MM.1S (cell line): ENCODE data around the gene SHC3.

Experiments
- DNase-seq: peaks from one replicate; pipeline ENCODE4 v3.0.0-alpha.2; 2015
- H2AFZ ChIP-seq: fragments of 300-600 bp; sonication (generic); 2 replicates; pipeline ENCODE4 v1.6.0; 2016; ENCODE audit warnings: antibody characterized with exemption, low read length
- H3F3A ChIP-seq: fragments of 300-600 bp; sonication (generic); 2 replicates; pipeline ENCODE4 v1.6.1; 2016; ENCODE audit warnings: mild to moderate bottlenecking, antibody characterized with exemption, low read length, moderate library complexity, mixed read lengths; ENCODE audit not compliant: insufficient read depth
- H3K27ac ChIP-seq: fragments of 300-600 bp; sonication (generic); 2 replicates; pipeline ENCODE4 v1.5.1; 2016; ENCODE audit warnings: mild to moderate bottlenecking, low read length
- H3K27me3 ChIP-seq: fragments of 300-600 bp; sonication (generic); replicated peaks from 2 replicates; pipeline ENCODE4 v1.6.0; 2016; ENCODE audit warnings: low read length; ENCODE audit not compliant: insufficient read depth
- H3K36me3 ChIP-seq: fragments of 300-600 bp; sonication (generic); replicated peaks from 2 replicates; pipeline ENCODE4 v1.6.1; 2016; ENCODE audit warnings: mild to moderate bottlenecking, low read length, mixed read lengths; ENCODE audit not compliant: insufficient read depth
- H3K4me1 ChIP-seq: fragments of 300-600 bp; sonication (generic); 2 replicates; pipeline ENCODE4 v1.6.1; 2016; ENCODE audit warnings: low read length, mixed read lengths
- H3K4me2 ChIP-seq: fragments of 300-600 bp; sonication (generic); 2 replicates; pipeline ENCODE4 v1.6.0; 2016; ENCODE audit warnings: low read depth, low read length
- H3K4me3 ChIP-seq: fragments of 300-600 bp; sonication (generic); 2 replicates; pipeline ENCODE4 v1.5.1; 2016; ENCODE audit warnings: low read length, mixed read lengths
- H3K79me2 ChIP-seq: fragments of 300-600 bp; sonication (generic); 2 replicates; pipeline ENCODE4 v1.6.1; 2016; ENCODE audit warnings: mixed run types, low read length, mixed read lengths
- H3K9ac ChIP-seq: fragments of 300-600 bp; sonication (generic); 2 replicates; pipeline ENCODE4 v1.6.1; 2016; ENCODE audit warnings: low read length, mixed read lengths
- H3K9me2 ChIP-seq: fragments of 300-600 bp; sonication (generic); replicated peaks from 2 replicates; pipeline ENCODE4 v1.6.1; 2016; ENCODE audit warnings: mild to moderate bottlenecking, low read length, mixed read lengths; ENCODE audit not compliant: insufficient read depth
- H3K9me3 ChIP-seq: fragments of 300-600 bp; sonication (generic); replicated peaks from 2 replicates; pipeline ENCODE4 v1.6.1; 2016; ENCODE audit warnings: mild to moderate bottlenecking, low read length, mixed read lengths; ENCODE audit not compliant: insufficient read depth
- H4K20me1 ChIP-seq: fragments of 300-600 bp; sonication (generic); 2 replicates; pipeline ENCODE4 v1.6.1; 2016; ENCODE audit warnings: mild to moderate bottlenecking, low read length, moderate library complexity, mixed read lengths; ENCODE audit not compliant: insufficient read depth
- EZH2 ChIP-seq: fragments of 300-600 bp; sonication (generic); optimal IDR thresholded peaks from 2 replicates; pipeline ENCODE3; 2017; ENCODE audit warnings: low read depth, mild to moderate bottlenecking, antibody characterized with exemption, low read length, mixed read lengths
- EZH2phosphoT487 ChIP-seq: fragments of 300-600 bp; sonication (generic); IDR thresholded peaks from 2 replicates; pipeline ENCODE4 v1.6.1; 2018; ENCODE audit warnings: antibody characterized with exemption, low read length
- TF ChIP-seq, protein P1 (sequence below): fragments of 300-600 bp; sonication (generic); IDR thresholded peaks from 2 replicates; pipeline ENCODE4 v1.5.1; 2016; ENCODE audit warnings: antibody characterized with exemption, low read length, mixed read lengths

Gene SHC3

DNA sequence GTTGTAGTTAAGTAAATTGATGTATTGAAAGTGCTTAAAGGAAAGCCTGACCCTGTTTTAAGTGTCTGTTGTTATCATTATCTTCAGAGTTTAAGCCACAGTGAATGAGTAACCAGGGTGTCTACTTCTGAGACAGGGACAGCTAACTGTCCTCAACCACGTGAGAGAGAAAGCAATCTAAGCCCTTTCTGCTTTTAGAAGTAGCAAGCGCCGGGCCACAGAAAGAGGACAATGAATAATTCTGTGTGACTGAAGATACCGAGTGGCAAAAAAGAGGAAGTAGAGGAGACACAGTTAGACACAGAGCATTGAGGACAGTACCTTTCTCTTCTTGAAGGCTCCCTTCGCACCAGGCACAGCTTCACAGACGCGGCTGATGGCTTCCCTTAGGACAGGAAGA lies 101.1 kb downstream of the SHC3 start:
- Histone ChIP-seq H3K4me2 (no peak overlapping the region), H2AFZ (no peak overlapping the region), H4K20me1 (no peaks in the 10 kb centered on the region), H3K4me3 (no peak overlapping the region), H3F3A (no peaks in the 10 kb centered on the region), H3K27ac (no peak overlapping the region), H3K9me3 (no peaks in the 10 kb centered on the region), H3K9me2 (no peaks in the 10 kb centered on the region), H3K79me2 (no peaks in the 10 kb centered on the region), H3K4me1 (no peaks in the 10 kb centered on the region; the same call in 1 of the 2 replicates), H3K36me3 (no peaks in the 10 kb centered on the region), H3K27me3 (no peaks in the 10 kb centered on the region), H3K9ac (no peak overlapping the region)
- TF ChIP-seq EZH2phosphoT487 (no peak), EZH2 (no peak)
- TF ChIP-seq, protein P1, sequence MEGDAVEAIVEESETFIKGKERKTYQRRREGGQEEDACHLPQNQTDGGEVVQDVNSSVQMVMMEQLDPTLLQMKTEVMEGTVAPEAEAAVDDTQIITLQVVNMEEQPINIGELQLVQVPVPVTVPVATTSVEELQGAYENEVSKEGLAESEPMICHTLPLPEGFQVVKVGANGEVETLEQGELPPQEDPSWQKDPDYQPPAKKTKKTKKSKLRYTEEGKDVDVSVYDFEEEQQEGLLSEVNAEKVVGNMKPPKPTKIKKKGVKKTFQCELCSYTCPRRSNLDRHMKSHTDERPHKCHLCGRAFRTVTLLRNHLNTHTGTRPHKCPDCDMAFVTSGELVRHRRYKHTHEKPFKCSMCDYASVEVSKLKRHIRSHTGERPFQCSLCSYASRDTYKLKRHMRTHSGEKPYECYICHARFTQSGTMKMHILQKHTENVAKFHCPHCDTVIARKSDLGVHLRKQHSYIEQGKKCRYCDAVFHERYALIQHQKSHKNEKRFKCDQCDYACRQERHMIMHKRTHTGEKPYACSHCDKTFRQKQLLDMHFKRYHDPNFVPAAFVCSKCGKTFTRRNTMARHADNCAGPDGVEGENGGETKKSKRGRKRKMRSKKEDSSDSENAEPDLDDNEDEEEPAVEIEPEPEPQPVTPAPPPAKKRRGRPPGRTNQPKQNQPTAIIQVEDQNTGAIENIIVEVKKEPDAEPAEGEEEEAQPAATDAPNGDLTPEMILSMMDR = no peak
- no peak for DNase-seq

- Histone ChIP-seq H3K9ac (no peak overlapping the region), H3K27ac (no peak overlapping the region)
Observed at GRCh38 chr9:89073397-89073796, 105.2 kb downstream of the SHC3 start.

DNA sequence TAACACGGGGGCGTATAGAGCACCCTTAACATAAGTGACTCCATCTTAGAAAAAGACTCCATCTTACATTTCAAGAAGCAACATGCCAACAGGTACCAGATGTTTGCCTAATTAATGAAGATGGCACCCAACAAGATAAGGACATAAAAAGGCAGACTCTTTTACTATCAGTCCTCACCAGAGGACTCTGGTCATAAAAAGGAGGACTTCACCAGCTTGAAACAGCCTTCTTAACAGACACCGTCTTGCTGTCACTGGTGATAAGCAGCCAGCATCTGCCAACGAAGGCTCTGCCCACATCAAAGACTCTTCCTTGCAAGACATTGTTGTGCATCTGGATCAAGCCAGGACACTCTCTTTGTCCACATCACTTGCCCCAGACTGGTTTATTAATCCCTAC lies 107.0 kb downstream of the SHC3 start:
- no peak overlapping the region for H3K4me3 ChIP-seq
- DNase-seq = no peak
- H2AFZ ChIP-seq = no peak overlapping the region
- no peaks in the 10 kb centered on the region for H4K20me1 ChIP-seq
- H3K9me2 ChIP-seq = no peaks in the 10 kb centered on the region
- no peaks in the 10 kb centered on the region for H3F3A ChIP-seq
- no peak for TF ChIP-seq EZH2phosphoT487
- TF ChIP-seq, protein P1 = no peak
- TF ChIP-seq EZH2 = no peak
- H3K27ac ChIP-seq = no peak overlapping the region
- H3K4me1 ChIP-seq = no peaks in the 10 kb centered on the region
- H3K79me2 ChIP-seq = no peaks in the 10 kb centered on the region
- no peaks in the 10 kb centered on the region for H3K27me3 ChIP-seq
- no peaks in the 10 kb centered on the region for H3K9me3 ChIP-seq
- H3K4me2 ChIP-seq = no peak overlapping the region
- H3K36me3 ChIP-seq = no peaks in the 10 kb centered on the region
- H3K9ac ChIP-seq = no peak overlapping the region

More at GRCh38 chr9:89073397-89073796, 105.2 kb downstream of the SHC3 start:
- Histone ChIP-seq H2AFZ (no peak overlapping the region), H3F3A (no peaks in the 10 kb centered on the region), H3K36me3 (no peaks in the 10 kb centered on the region), H3K9me2 (no peaks in the 10 kb centered on the region), H3K27me3 (no peaks in the 10 kb centered on the region), H3K79me2 (no peaks in the 10 kb centered on the region), H3K4me2 (no peak overlapping the region), H3K4me1 (no peaks in the 10 kb centered on the region; the same call in 1 of the 2 replicates), H3K9me3 (no peaks in the 10 kb centered on the region), H4K20me1 (no peaks in the 10 kb centered on the region), H3K4me3 (no peak overlapping the region)
- DNase-seq = no peak
- TF ChIP-seq EZH2 = no peak
- TF ChIP-seq, protein P1 = no peak
- TF ChIP-seq EZH2phosphoT487 = no peak

GRCh38 chr9:89066835-89067234 lies 111.8 kb downstream of the SHC3 start:
- H3K9ac ChIP-seq = no peak overlapping the region
- no peaks in the 10 kb centered on the region for H3K36me3 ChIP-seq
- no peak overlapping the region for H3K4me3 ChIP-seq
- no peak for DNase-seq
- H3K9me2 ChIP-seq = no peaks in the 10 kb centered on the region
- H3K27me3 ChIP-seq = no peaks in the 10 kb centered on the region
- H3K79me2 ChIP-seq = no peaks in the 10 kb centered on the region
- H3K9me3 ChIP-seq = no peaks in the 10 kb centered on the region
- no peak overlapping the region for H3K27ac ChIP-seq
- TF ChIP-seq EZH2 = no peak
- TF ChIP-seq EZH2phosphoT487 = no peak
- TF ChIP-seq, protein P1 = no peak
- no peak overlapping the region for H3K4me2 ChIP-seq
- no peaks in the 10 kb centered on the region for H3K4me1 ChIP-seq
- no peaks in the 10 kb centered on the region for H4K20me1 ChIP-seq
- H3F3A ChIP-seq = no peaks in the 10 kb centered on the region
- no peak overlapping the region for H2AFZ ChIP-seq
